Uterus (tissue), 4 donors: ENCODE measurements around the gene PCGF5. TPM values are rescaled to one million over a fixed set of nuclear protein-coding genes. Genes with fewer than 3 reads are reported as not detected.
"Not testable (repeated sequence)": the region's sequence is repeated elsewhere in the genome, so short reads cannot be mapped to it uniquely, and the experiment has no call there.

Source experiments
- DNase-seq, 2 donors: peaks; one replicate each; pipeline ENCODE4 v3.0.0-alpha.2; 2019 to 2020
- H3K27ac ChIP-seq, 2 donors: fragments of 200-600 bp; sonication (generic); 1 replicate in 1 of 2; 2 replicates in 1 of 2; pipeline ENCODE4 v1.5.1; 2016 to 2018
- H3K27me3 ChIP-seq, 2 donors: fragments of 200-600 bp; sonication (generic); one replicate each; pipeline ENCODE4 v1.5.1; 2018 to 2019; ENCODE audit warnings: control low read depth in 1 of 2
- H3K36me3 ChIP-seq, 2 donors: fragments of 200-600 bp; sonication (generic); one replicate each; pipeline ENCODE4 v1.5.1; 2019; ENCODE audit warnings: control low read depth in 1 of 2
- H3K4me1 ChIP-seq, 2 donors: fragments of 200-600 bp; sonication (generic); one replicate each; pipeline ENCODE4 v1.5.1; 2018 to 2019; ENCODE audit warnings: control low read depth in 1 of 2
- H3K4me3 ChIP-seq, 2 donors: fragments of 200-600 bp; sonication (generic); 1 replicate in 1 of 2; 2 replicates in 1 of 2; pipeline ENCODE4 v1.5.1; 2018 to 2019; ENCODE audit warnings: mild to moderate bottlenecking in 1 of 2
- H3K9me3 ChIP-seq, 2 donors: fragments of 200-600 bp; sonication (generic); one replicate each; pipeline ENCODE4 v1.5.1; 2019; ENCODE audit warnings: control low read depth in 1 of 2
- POLR2A ChIP-seq, 2 donors: fragments of 450-650 bp; IDR thresholded peaks; one replicate each; pipeline ENCODE4 v1.6.1; 2016; ENCODE audit warnings: antibody characterized with exemption in 2 of 2, mild to moderate bottlenecking in 1 of 2, moderate library complexity in 1 of 2
- intact Hi-C: fragments of 100-400 bp; cut with DNase I; formaldehyde crosslinking; loops from one replicate; pipeline ENCODE4 v1.15.1; 2023; ENCODE audit warnings: low total_unique reads
- total RNA-seq, 4 donors: library from RNA; depleted of rRNA in 3 of 4; stranded (reverse); fragments of >200 nt in 3 of 4; gene quantifications; one replicate each; pipeline versions ENCODE4 v1.1.0 to v1.2.4, GENCODE V29; 2014 to 2023
- TF ChIP-seq, protein P1 (sequence below), 4 experiments: fragments of 200-600 bp in 2 of 4; fragments of 450-650 bp in 2 of 4; sonication (generic) in 2 of 4; IDR thresholded peaks; one replicate each; pipeline ENCODE4 v1.5.1; 2016 to 2019; ENCODE audit warnings: antibody characterized with exemption in 4 of 4, mild to moderate bottlenecking in 2 of 4, moderate library complexity in 1 of 4
- donor health status: DM: yes; HTN: yes; CAD: no.

PCGF5 gene
- total RNA-seq, 4 donors from 2014 or later, result 10.8 to 60.4 (median 37.2) TPM

DNA sequence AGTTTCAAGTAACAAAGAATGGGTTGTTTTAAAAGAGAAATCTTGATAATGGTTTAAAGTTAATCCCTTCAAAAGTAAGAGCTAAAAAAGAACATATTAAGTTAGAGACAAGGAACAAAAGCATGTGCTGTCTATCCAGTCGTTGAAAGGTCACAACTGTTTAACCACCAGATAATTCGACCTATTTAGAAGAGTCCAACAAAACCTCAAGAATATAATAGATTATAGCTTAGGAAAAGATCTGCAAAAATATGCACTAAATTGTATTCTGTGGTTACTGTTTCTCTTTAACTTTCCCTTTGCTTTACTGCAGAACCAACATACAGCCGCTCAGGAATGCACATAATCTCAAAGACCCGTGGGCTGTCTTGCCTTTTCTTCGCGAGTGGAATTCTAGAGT, 74.9 kb downstream of the PCGF5 start:
- no peak for DNase-seq
- H3K4me1 ChIP-seq, result no peaks in the 10 kb centered on the region
- H3K36me3 ChIP-seq, result no peaks in the 10 kb centered on the region
- H3K9me3 ChIP-seq, result no peaks in the 10 kb centered on the region
- H3K27me3 ChIP-seq, result no peaks in the 10 kb centered on the region
- TF ChIP-seq, protein P1, sequence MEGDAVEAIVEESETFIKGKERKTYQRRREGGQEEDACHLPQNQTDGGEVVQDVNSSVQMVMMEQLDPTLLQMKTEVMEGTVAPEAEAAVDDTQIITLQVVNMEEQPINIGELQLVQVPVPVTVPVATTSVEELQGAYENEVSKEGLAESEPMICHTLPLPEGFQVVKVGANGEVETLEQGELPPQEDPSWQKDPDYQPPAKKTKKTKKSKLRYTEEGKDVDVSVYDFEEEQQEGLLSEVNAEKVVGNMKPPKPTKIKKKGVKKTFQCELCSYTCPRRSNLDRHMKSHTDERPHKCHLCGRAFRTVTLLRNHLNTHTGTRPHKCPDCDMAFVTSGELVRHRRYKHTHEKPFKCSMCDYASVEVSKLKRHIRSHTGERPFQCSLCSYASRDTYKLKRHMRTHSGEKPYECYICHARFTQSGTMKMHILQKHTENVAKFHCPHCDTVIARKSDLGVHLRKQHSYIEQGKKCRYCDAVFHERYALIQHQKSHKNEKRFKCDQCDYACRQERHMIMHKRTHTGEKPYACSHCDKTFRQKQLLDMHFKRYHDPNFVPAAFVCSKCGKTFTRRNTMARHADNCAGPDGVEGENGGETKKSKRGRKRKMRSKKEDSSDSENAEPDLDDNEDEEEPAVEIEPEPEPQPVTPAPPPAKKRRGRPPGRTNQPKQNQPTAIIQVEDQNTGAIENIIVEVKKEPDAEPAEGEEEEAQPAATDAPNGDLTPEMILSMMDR (IDR thresholded peaks at IDR 0.05), result no peak
- no peak for TF ChIP-seq POLR2A (IDR thresholded peaks at IDR 0.05)
- intact Hi-C loops, result no loop called here
- no peak overlapping the region for H3K27ac ChIP-seq
- no peak overlapping the region for H3K4me3 ChIP-seq

DNA sequence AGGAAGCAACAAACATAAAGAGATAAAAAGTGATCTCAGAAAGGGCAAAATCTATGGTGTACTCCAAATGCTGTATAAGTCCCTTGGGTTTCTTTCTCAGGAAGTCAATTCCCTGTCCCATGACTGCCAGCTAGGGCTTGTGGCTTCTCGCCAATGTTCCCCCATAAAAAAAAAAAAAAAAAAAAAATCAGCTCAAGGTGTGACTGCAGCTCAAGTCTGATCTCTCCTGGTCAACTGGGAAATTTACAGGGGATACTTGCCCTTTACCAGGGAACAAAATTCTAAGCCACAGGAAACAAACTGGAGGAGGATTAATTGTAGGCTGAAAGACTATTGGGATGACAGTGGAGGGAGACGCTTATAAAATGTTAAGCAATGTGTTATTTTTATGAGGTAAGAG, 76.0 kb downstream of the PCGF5 start:
- Histone ChIP-seq H3K27me3 (no peaks in the 10 kb centered on the region), H3K27ac (no peak overlapping the region), H3K9me3 (no peaks in the 10 kb centered on the region), H3K4me1 (no peaks in the 10 kb centered on the region), H3K36me3 (no peaks in the 10 kb centered on the region), H3K4me3 (no peak overlapping the region)
- intact Hi-C loops, result no loop called here
- TF ChIP-seq POLR2A (IDR thresholded peaks at IDR 0.05), result no peak
- TF ChIP-seq, protein P1 (IDR thresholded peaks at IDR 0.05), result no peak
- no peak for DNase-seq

DNA sequence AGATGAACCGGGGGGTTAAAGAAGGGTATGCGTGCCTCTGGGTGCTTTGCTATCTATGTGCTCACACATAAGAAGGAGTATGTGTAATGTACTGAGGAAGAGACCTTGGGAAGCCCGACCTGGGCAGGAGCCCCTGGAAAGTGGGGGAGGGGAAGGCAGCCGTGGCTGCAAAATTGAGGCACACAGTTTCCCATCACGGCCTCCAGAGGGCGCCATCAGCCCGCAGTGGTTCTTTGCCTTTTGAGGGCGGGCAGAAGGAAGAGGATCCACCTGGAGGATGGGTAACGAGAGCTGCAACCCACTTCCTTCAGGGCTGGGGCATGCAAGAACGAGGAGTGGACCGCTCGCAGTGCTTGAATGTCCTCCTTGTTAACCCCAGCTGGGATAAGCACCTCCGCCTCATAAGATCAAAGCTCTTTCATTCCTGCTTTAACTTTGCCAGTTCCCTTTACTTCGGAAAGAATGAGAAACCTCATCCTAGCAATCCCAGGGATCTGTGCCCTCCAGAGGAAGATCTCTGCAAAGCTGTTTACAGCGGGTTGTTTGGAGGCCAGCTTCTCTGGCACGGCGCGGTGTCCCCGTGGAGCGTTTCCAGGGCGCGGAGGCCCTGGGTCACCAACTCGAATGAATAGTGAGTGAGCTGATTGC, 77.9 kb downstream of the PCGF5 start:
- peak; percentile 61 to 73 for DNase-seq
- H3K4me1 ChIP-seq, result no peaks in the 10 kb centered on the region
- intact Hi-C loops, result no loop called here
- H3K36me3 ChIP-seq, result no peaks in the 10 kb centered on the region
- peak overlapping the region in 1 of 2 donors; percentile 31 for H3K27ac ChIP-seq
- no peaks in the 10 kb centered on the region for H3K9me3 ChIP-seq
- TF ChIP-seq, protein P1 (IDR thresholded peaks at IDR 0.05), result peak; percentile 75 to 88 (median 82)
- TF ChIP-seq POLR2A (IDR thresholded peaks at IDR 0.05), result no peak
- H3K4me3 ChIP-seq, result peak overlapping the region; percentile 10 to 31
- no peaks in the 10 kb centered on the region for H3K27me3 ChIP-seq

DNA sequence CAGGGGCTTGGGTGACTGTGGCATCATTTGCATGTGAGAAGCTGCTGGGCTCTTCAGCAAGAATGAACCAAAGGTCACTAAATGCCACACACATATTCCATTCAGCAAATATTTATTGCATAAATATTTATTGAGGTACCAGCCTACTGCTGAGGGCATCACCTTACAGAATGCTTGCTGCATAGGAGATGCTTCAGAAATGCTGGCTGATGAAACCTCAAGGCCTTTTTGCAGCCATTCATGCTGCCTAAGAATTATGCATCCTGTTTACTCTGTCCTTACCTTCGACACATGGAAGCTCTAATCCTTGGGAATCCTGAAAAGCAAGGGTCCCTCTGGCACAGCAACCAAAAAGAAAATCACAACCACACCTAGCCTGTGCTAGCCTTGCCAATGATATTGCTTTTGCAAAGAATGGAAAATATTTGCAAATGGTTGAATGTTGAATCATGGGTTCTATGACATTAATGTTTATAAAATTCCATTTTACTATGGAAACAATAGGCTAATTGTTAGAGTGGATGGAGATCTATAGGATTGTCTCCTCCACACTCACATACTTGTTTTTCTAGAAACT, 79.6 kb downstream of the PCGF5 start:
- Histone ChIP-seq H3K9me3 (no peaks in the 10 kb centered on the region), H3K36me3 (no peaks in the 10 kb centered on the region), H3K4me1 (no peaks in the 10 kb centered on the region), H3K4me3 (no peak overlapping the region), H3K27ac (no peak overlapping the region), H3K27me3 (no peaks in the 10 kb centered on the region)
- TF ChIP-seq, protein P1 (IDR thresholded peaks at IDR 0.05), result no peak
- TF ChIP-seq POLR2A (IDR thresholded peaks at IDR 0.05), result no peak
- intact Hi-C loops, result no loop called here
- DNase-seq, result no peak

DNA sequence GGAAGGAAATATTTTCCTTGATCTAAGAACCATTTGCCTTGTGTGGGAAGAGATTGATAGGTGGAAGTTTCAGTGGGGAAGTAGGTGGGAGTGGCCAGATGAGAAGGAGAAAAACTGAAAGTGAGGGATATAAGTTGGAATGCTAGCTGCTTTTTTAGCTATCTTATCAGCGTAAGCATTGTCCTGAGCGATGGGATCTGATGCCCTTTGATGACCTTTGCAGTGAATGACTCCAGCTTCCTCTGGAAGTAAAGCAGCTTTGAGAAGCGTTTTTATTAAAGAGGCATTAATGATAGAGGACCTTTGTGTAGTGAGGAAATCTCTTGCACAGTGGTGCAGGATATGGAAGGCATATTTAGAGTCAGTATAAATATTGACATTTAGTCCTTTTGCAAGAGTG, 82.5 kb downstream of the PCGF5 start:
- H3K36me3 ChIP-seq, H3K9me3 ChIP-seq, DNase-seq, H3K27me3 ChIP-seq, H3K4me1 ChIP-seq, intact Hi-C loops, H3K4me3 ChIP-seq, H3K27ac ChIP-seq: not testable (repeated sequence)

DNA sequence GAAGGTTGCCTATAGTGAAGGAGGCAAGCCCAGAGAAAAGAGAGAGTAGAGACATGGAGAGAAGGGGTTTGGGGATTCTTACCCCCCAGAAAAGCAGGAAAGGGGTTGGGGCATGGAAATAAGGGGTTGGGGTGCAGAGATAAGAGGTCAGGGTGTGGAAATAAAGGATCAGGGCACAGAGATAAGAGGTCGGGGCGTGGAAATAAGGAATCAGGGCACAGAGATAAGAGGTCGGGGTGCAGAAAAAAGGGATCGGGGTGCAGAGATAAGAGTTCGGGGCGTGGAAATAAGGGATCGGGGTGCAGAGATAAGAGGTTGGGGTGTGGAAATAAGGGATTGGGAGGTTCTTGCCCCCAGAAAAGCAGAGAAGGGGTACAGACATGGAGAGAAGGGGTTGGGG, 85.5 kb downstream of the PCGF5 start:
- intact Hi-C loops, DNase-seq, H3K9me3 ChIP-seq, H3K27ac ChIP-seq, H3K4me3 ChIP-seq, H3K4me1 ChIP-seq, H3K36me3 ChIP-seq, H3K27me3 ChIP-seq: not testable (repeated sequence)
